Measurements from ENCODE around the gene TNIK. TPM values are rescaled to one million over a fixed set of nuclear protein-coding genes. Genes with fewer than 3 reads are reported as not detected.

Gene TNIK
- total and polyA plus RNA-seq, 4 donors, result 3.7 to 9.8 (median 5.2) TPM

DNA sequence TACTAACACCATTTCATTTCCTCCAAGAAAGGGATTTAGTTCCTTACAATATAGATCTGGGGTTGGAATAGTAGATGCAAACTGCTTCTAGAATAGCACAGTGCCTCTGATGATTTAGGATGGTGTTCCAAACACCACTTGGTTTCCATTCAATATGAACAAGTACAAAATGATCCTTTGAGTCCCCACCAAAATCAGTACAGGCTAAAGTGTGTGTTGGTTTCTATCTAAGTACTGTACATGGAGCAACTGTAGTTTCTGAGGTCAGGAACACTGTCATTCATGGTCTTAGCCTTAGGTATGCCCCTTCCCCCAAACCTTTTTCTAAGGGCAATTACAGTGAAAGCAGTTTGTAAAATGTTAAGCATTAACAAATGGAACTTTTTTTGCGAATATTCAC is 162.3 kb downstream of the TNIK start:
- no peak for DNase-seq (ENCODE audit: low spot score)
- Histone ChIP-seq H3K36me3 (ENCODE audit: control insufficient read depth in 4 of 4, insufficient read depth in 3 of 4, low read depth in 1 of 4, low read length in 3 of 4) (no peaks in the 10 kb centered on the region), H3K9me3 (ENCODE audit: control insufficient read depth in 4 of 4, low read length in 3 of 4) (no peaks in the 10 kb centered on the region), H3K4me3 (ENCODE audit: low read depth in 1 of 3, low read length in 3 of 3) (no peak overlapping the region), H3K27ac (ENCODE audit: low read depth in 1 of 2, low read length in 2 of 2) (no peak overlapping the region), H3K9ac (ENCODE audit: low read depth in 1 of 2, low read length in 2 of 2) (no peak overlapping the region), H3K27me3 (ENCODE audit: control insufficient read depth in 4 of 4, insufficient read depth in 4 of 4, low read length in 3 of 4) (no peaks in the 10 kb centered on the region), H3K4me1 (ENCODE audit: control insufficient read depth in 4 of 4, insufficient read depth in 4 of 4, low read length in 3 of 4) (peaks cover 0 to 2% (median 0%) of the 10 kb centered on the region in 4 donors)
- 3% methylated on average over 1 of the region's 1 CpG for WGBS
- TF ChIP-seq, protein P1, sequence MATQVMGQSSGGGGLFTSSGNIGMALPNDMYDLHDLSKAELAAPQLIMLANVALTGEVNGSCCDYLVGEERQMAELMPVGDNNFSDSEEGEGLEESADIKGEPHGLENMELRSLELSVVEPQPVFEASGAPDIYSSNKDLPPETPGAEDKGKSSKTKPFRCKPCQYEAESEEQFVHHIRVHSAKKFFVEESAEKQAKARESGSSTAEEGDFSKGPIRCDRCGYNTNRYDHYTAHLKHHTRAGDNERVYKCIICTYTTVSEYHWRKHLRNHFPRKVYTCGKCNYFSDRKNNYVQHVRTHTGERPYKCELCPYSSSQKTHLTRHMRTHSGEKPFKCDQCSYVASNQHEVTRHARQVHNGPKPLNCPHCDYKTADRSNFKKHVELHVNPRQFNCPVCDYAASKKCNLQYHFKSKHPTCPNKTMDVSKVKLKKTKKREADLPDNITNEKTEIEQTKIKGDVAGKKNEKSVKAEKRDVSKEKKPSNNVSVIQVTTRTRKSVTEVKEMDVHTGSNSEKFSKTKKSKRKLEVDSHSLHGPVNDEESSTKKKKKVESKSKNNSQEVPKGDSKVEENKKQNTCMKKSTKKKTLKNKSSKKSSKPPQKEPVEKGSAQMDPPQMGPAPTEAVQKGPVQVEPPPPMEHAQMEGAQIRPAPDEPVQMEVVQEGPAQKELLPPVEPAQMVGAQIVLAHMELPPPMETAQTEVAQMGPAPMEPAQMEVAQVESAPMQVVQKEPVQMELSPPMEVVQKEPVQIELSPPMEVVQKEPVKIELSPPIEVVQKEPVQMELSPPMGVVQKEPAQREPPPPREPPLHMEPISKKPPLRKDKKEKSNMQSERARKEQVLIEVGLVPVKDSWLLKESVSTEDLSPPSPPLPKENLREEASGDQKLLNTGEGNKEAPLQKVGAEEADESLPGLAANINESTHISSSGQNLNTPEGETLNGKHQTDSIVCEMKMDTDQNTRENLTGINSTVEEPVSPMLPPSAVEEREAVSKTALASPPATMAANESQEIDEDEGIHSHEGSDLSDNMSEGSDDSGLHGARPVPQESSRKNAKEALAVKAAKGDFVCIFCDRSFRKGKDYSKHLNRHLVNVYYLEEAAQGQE (IDR thresholded peaks at IDR 0.05), result no peak
- no peak for TF ChIP-seq FOXA2 (IDR thresholded peaks at IDR 0.05)
- TF ChIP-seq, protein P2, sequence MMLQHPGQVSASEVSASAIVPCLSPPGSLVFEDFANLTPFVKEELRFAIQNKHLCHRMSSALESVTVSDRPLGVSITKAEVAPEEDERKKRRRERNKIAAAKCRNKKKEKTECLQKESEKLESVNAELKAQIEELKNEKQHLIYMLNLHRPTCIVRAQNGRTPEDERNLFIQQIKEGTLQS (IDR thresholded peaks at IDR 0.05), result no peak
- no peak for TF ChIP-seq EGR1 (IDR thresholded peaks at IDR 0.05; ENCODE audit: low read depth in 2 of 2)
- no peak for TF ChIP-seq YY1 (IDR thresholded peaks at IDR 0.05)
- no peak for TF ChIP-seq NR2F2 (IDR thresholded peaks at IDR 0.05)
- TF ChIP-seq, protein P3, sequence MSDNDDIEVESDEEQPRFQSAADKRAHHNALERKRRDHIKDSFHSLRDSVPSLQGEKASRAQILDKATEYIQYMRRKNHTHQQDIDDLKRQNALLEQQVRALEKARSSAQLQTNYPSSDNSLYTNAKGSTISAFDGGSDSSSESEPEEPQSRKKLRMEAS (IDR thresholded peaks at IDR 0.05), result no peak
- no peak for TF ChIP-seq FOXA1 (IDR thresholded peaks at IDR 0.05)
- no peak for TF ChIP-seq RXRA (IDR thresholded peaks at IDR 0.05)
- TF ChIP-seq, protein P4, sequence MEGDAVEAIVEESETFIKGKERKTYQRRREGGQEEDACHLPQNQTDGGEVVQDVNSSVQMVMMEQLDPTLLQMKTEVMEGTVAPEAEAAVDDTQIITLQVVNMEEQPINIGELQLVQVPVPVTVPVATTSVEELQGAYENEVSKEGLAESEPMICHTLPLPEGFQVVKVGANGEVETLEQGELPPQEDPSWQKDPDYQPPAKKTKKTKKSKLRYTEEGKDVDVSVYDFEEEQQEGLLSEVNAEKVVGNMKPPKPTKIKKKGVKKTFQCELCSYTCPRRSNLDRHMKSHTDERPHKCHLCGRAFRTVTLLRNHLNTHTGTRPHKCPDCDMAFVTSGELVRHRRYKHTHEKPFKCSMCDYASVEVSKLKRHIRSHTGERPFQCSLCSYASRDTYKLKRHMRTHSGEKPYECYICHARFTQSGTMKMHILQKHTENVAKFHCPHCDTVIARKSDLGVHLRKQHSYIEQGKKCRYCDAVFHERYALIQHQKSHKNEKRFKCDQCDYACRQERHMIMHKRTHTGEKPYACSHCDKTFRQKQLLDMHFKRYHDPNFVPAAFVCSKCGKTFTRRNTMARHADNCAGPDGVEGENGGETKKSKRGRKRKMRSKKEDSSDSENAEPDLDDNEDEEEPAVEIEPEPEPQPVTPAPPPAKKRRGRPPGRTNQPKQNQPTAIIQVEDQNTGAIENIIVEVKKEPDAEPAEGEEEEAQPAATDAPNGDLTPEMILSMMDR (IDR thresholded peaks at IDR 0.05; ENCODE audit: low read depth, low read length, missing input control), result no peak
- no peak for TF ChIP-seq HNF4A (conservative IDR thresholded peaks at IDR 0.05)
- TF ChIP-seq GABPA (IDR thresholded peaks at IDR 0.05 in 1 of 2, conservative IDR thresholded peaks at IDR 0.05 in 1 of 2), result no peak
- no peak for TF ChIP-seq HNF4G (IDR thresholded peaks at IDR 0.05)
- TF ChIP-seq SP1 (IDR thresholded peaks at IDR 0.05), result no peak
- TF ChIP-seq, protein P5, sequence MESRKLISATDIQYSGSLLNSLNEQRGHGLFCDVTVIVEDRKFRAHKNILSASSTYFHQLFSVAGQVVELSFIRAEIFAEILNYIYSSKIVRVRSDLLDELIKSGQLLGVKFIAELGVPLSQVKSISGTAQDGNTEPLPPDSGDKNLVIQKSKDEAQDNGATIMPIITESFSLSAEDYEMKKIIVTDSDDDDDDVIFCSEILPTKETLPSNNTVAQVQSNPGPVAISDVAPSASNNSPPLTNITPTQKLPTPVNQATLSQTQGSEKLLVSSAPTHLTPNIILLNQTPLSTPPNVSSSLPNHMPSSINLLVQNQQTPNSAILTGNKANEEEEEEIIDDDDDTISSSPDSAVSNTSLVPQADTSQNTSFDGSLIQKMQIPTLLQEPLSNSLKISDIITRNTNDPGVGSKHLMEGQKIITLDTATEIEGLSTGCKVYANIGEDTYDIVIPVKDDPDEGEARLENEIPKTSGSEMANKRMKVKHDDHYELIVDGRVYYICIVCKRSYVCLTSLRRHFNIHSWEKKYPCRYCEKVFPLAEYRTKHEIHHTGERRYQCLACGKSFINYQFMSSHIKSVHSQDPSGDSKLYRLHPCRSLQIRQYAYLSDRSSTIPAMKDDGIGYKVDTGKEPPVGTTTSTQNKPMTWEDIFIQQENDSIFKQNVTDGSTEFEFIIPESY (IDR thresholded peaks at IDR 0.05), result no peak
- no peak for TF ChIP-seq RAD21 (IDR thresholded peaks at IDR 0.05)
- TF ChIP-seq JUND (IDR thresholded peaks at IDR 0.05), result no peak
- TF ChIP-seq TAF1 (conservative IDR thresholded peaks at IDR 0.05), result no peak
